AG04450 (cell line): Measurements from ENCODE around the gene COMP. TPM values are rescaled to one million over a fixed set of nuclear protein-coding genes. Genes with fewer than 3 reads are reported as not detected.

ENCODE experiments used
- CTCF ChIA-PET: fragments of 300-600, 350-600 bp; formaldehyde crosslinking; extraction: SDS; loops from one replicate; lab custom pipeline; 2022; ENCODE audit warnings: antibody characterized with exemption, inconsistent platforms; lab: Charles Lee
- POLR2A ChIA-PET: fragments of 350-600 bp; formaldehyde crosslinking; extraction: SDS; loops from one replicate; lab custom pipeline; 2021; ENCODE audit warnings: antibody characterized with exemption, inconsistent platforms; lab: Yijun Ruan, JAX
- DNase-seq: peaks from one replicate; pipeline ENCODE4 v3.0.0-alpha.2; 2011; ENCODE audit warnings: low read depth, low spot score
- H3K27ac ChIP-seq: one replicate; pipeline ENCODE4 v1.5.1; 2012; ENCODE audit warnings: low read depth, low read length, control low read depth
- H3K27me3 ChIP-seq: one replicate; pipeline ENCODE4 v1.6.0; 2012; ENCODE audit warnings: low read length; ENCODE audit not compliant: control insufficient read depth, insufficient read depth
- H3K4me3 ChIP-seq: 2 replicates; pipeline ENCODE4 v1.5.1; 2011; ENCODE audit warnings: mild to moderate bottlenecking, low read depth, low read length, control low read depth
- H3K9me3 ChIP-seq: 2 replicates; pipeline ENCODE4 v1.5.1; 2012; ENCODE audit warnings: low read length; ENCODE audit not compliant: control insufficient read depth, insufficient read depth
- CTCF ChIP-seq: IDR thresholded peaks from 2 replicates; pipeline ENCODE4 v1.5.1; 2011; ENCODE audit warnings: low read depth, low read length, control low read depth, inconsistent platforms
- polyA plus RNA-seq: library from polyadenylated mRNA; depleted of rRNA; stranded (reverse); fragments of >200 nt; gene quantifications from 2 replicates; pipeline ENCODE4 v1.2.3, GENCODE V29; 2011

COMP gene
- polyA plus RNA-seq, 1 experiment: 0.09 TPM

GRCh38 chr19:18768046-18768771, 22.9 kb downstream of the COMP start:
- no peak overlapping the region for H3K27ac ChIP-seq
- CTCF ChIA-PET: interaction anchor here (1.1 kb wide), 1 partner anchor 175 kb away, joined by 3 read pairs; no protein-coding TSS in a partner anchor
- no peaks in the 10 kb centered on the region for H3K9me3 ChIP-seq
- POLR2A ChIA-PET: interaction anchor here (0.6 kb wide), 1 partner anchor 61 kb away, joined by 4 read pairs; no protein-coding TSS in a partner anchor
- no peak for DNase-seq
- no peak for TF ChIP-seq CTCF
- H3K27me3 ChIP-seq: no peaks in the 10 kb centered on the region
- no peak overlapping the region for H3K4me3 ChIP-seq

- TF ChIP-seq CTCF: no peak
- DNase-seq: no peak
- Histone ChIP-seq H3K27me3 (no peaks in the 10 kb centered on the region), H3K4me3 (no peak overlapping the region), H3K27ac (no peak overlapping the region), H3K9me3 (no peaks in the 10 kb centered on the region)
- ChIA-PET CTCF (interaction anchor here (1.7 kb wide), 1 partner anchor 82 kb away, joined by 5 read pairs; no protein-coding TSS in a partner anchor), POLR2A (no interaction called here)
These were observed 25.9 kb downstream of the COMP start for GRCh38 chr19:18765224-18765623.

DNA sequence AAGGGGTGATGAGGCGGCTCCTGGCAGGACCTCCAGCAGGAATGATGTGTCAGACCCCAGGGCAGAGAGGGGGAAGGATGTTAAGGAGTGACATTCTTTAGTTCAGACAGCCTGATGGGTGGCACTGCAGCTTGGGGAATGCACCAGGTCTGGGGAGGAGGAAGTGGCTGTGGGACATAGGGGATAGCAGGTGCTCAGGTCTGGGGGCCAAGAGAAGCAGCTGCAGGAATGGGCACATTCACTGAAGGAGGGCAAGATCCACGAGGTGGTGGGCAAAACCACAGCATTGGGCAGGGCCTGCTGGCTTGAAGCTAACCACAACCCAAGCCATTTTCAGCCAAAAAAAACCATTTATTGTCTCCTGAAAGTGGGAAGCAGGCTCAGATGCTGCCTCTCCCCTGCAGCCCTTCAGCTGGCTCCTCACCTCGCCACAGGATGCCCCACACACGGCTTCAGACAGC, 26.5 kb downstream of the COMP start:
- POLR2A ChIA-PET: no interaction called here
- no peak overlapping the region for H3K4me3 ChIP-seq
- CTCF ChIA-PET: interaction anchor here (1.7 kb wide), 1 partner anchor 82 kb away, joined by 5 read pairs; no protein-coding TSS in a partner anchor
- no peak for DNase-seq
- no peaks in the 10 kb centered on the region for H3K9me3 ChIP-seq
- no peak for TF ChIP-seq CTCF
- H3K27me3 ChIP-seq: no peaks in the 10 kb centered on the region
- H3K27ac ChIP-seq: no peak overlapping the region

DNA sequence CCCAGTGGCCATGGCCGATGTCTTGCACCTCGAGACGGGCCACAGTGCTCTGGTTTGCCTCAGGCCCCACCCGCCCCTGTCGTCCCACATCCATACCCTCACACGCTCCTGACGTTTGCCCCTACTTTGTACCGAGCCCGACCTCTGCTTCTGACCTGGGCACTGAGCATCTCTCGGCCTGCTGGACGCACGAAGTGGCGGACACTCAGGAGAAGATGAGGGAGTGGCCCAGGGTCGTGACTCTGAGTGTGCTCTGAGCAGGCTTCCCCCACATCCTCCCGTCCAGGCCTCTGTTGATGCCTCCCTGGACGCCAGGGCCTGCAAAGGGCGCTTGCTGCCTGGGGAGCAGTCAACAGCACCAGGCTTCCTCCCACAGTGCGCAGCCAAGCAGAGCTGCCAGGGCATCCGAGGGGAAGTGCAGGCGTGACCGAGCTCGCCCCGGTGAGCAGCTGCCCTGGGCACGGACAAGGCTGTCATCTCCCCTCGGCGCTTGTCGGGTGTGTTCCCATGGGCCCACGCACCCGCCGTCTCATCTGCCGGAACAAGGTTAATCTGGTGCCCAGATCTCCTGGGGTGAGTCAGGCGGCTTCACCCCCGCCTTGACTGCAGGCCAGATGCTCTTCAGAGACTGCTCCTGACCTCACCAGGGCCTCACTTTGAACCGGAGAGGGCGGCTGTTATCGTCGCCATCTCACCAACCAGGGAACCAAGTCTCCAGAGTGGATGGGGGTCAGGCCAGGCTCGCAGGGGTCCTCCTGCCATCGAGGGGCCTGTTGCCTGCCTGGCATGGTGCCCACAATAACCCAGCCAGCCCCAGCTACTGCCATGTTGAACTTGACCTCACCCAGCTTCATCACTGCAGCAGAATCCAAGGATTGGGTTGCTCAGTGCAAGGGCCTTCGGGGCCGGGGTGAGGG, 27.2 kb downstream of the COMP start:
- no peak for TF ChIP-seq CTCF
- no peak for DNase-seq
- CTCF ChIA-PET: no interaction called here
- Histone ChIP-seq H3K9me3 (no peaks in the 10 kb centered on the region), H3K27me3 (no peaks in the 10 kb centered on the region), H3K4me3 (no peak overlapping the region), H3K27ac (no peak overlapping the region)
- POLR2A ChIA-PET: no interaction called here
